Activated B cell treated with CpG ODN at 0.5 μM for 24 hours (primary cell): Measurements from ENCODE around the gene NGB. TPM values are rescaled to one million over a fixed set of nuclear protein-coding genes. Genes with fewer than 3 reads are reported as not detected.

Experiments used
- ATAC-seq: fragments of 200-7000 bp; cut with Tn5 transposase; one replicate; pipeline ENCODE4 v1.10.0; 2021; ENCODE audit warnings: low read depth, mild to moderate bottlenecking, moderate library complexity
- CTCF ChIA-PET: fragments of 350-600 bp; sonication (Branson Sonifier 250); formaldehyde crosslinking; loops from one replicate; lab custom pipeline; 2021; ENCODE audit warnings: antibody characterized with exemption; lab: Charles Lee
- POLR2A ChIA-PET: fragments of 350-600 bp; sonication (Branson Sonifier 250); formaldehyde crosslinking; loops from one replicate; lab custom pipeline; 2021; ENCODE audit warnings: antibody characterized with exemption; lab: Charles Lee
- DNase-seq: peaks from one replicate; pipeline ENCODE4 v3.0.0; 2022
- H3K27ac Mint-ChIP-seq: one replicate; pipeline ENCODE4 v1.8.0; 2020; ENCODE audit warnings: mixed read lengths
- H3K27me3 Mint-ChIP-seq: one replicate; pipeline ENCODE4 v1.8.0; 2021; ENCODE audit warnings: mixed read lengths
- H3K36me3 Mint-ChIP-seq: one replicate; pipeline ENCODE4 v1.8.0; 2021; ENCODE audit warnings: low read depth, mixed read lengths
- H3K4me1 Mint-ChIP-seq: one replicate; pipeline ENCODE4 v1.8.0; 2021; ENCODE audit warnings: mixed read lengths
- H3K4me3 Mint-ChIP-seq: one replicate; pipeline ENCODE4 v1.8.0; 2020; ENCODE audit warnings: mild to moderate bottlenecking, mixed read lengths
- H3K9me3 Mint-ChIP-seq: one replicate; pipeline ENCODE4 v1.8.0; 2020; ENCODE audit warnings: mixed read lengths
- CTCF ChIP-seq: fragments of 200-600 bp; IDR thresholded peaks from one replicate; pipeline ENCODE4 v1.8.0; 2022; ENCODE audit warnings: antibody characterized with exemption, mild to moderate bottlenecking
- intact Hi-C: fragments of 100-400 bp; cut with micrococcal nuclease; formaldehyde crosslinking; loops from one replicate; pipeline ENCODE4 v1.15.1; 2024
- total RNA-seq: library from RNA; stranded (reverse); gene quantifications from 2 replicates; pipeline ENCODE4 v1.2.3, GENCODE V29; 2022

NGB gene
- total RNA-seq, 1 donor from 2014 or later = not detected

- H3K4me3 Mint-ChIP-seq = no peak overlapping the region
- no peak overlapping the region for H3K27ac Mint-ChIP-seq
- H3K9me3 Mint-ChIP-seq = peaks cover 2% of the 10 kb centered on the region
- ChIA-PET CTCF (no interaction called here), POLR2A (no interaction called here)
- no peak for ATAC-seq
- no peaks in the 10 kb centered on the region for H3K4me1 Mint-ChIP-seq
- no peaks in the 10 kb centered on the region for H3K27me3 Mint-ChIP-seq
- no peak for TF ChIP-seq CTCF
- no peak for DNase-seq
- H3K36me3 Mint-ChIP-seq = no peaks in the 10 kb centered on the region
- intact Hi-C loops = no loop called here
Measured at GRCh38 chr14:77230914-77231313, 40.1 kb downstream of the NGB start.

GRCh38 chr14:77228056-77228455 is 43.0 kb downstream of the NGB start:
- H3K4me1 Mint-ChIP-seq = no peaks in the 10 kb centered on the region
- H3K27ac Mint-ChIP-seq = no peak overlapping the region
- no peak overlapping the region for H3K4me3 Mint-ChIP-seq
- ATAC-seq = no peak
- intact Hi-C loops = no loop called here
- peaks cover 2% of the 10 kb centered on the region for H3K9me3 Mint-ChIP-seq
- no peaks in the 10 kb centered on the region for H3K36me3 Mint-ChIP-seq
- no peak for DNase-seq
- POLR2A ChIA-PET = no interaction called here
- no peak for TF ChIP-seq CTCF
- CTCF ChIA-PET = no interaction called here
- peaks cover 2% of the 10 kb centered on the region for H3K27me3 Mint-ChIP-seq

GRCh38 chr14:77225892-77226557 is 45.0 kb downstream of the NGB start:
- H3K4me3 Mint-ChIP-seq = no peak overlapping the region
- no peak overlapping the region for H3K27ac Mint-ChIP-seq
- H3K9me3 Mint-ChIP-seq = peaks cover under 1% of the 10 kb centered on the region
- intact Hi-C loops = no loop called here
- TF ChIP-seq CTCF = no peak
- no peaks in the 10 kb centered on the region for H3K4me1 Mint-ChIP-seq
- H3K27me3 Mint-ChIP-seq = peaks cover 2% of the 10 kb centered on the region
- ATAC-seq (no peak), DNase-seq (no peak)
- CTCF ChIA-PET = no interaction called here
- POLR2A ChIA-PET = no interaction called here
- no peaks in the 10 kb centered on the region for H3K36me3 Mint-ChIP-seq

GRCh38 chr14:77225254-77225653 is 45.8 kb downstream of the NGB start:
- DNase-seq (no peak), ATAC-seq (no peak)
- H3K27me3 Mint-ChIP-seq = peaks cover 2% of the 10 kb centered on the region
- no peak for TF ChIP-seq CTCF
- no peak overlapping the region for H3K27ac Mint-ChIP-seq
- intact Hi-C loops = no loop called here
- H3K9me3 Mint-ChIP-seq = no peaks in the 10 kb centered on the region
- ChIA-PET POLR2A (no interaction called here), CTCF (no interaction called here)
- no peaks in the 10 kb centered on the region for H3K36me3 Mint-ChIP-seq
- no peak overlapping the region for H3K4me3 Mint-ChIP-seq
- H3K4me1 Mint-ChIP-seq = no peaks in the 10 kb centered on the region

GRCh38 chr14:77224212-77224611 is 46.8 kb downstream of the NGB start:
- no peak for ATAC-seq
- ChIA-PET CTCF (no interaction called here), POLR2A (no interaction called here)
- Mint-ChIP-seq H3K4me1 (no peaks in the 10 kb centered on the region), H3K27me3 (peaks cover 2% of the 10 kb centered on the region), H3K27ac (no peak overlapping the region), H3K4me3 (no peak overlapping the region), H3K9me3 (no peaks in the 10 kb centered on the region), H3K36me3 (no peaks in the 10 kb centered on the region)
- intact Hi-C loops = no loop called here
- no peak for DNase-seq
- no peak for TF ChIP-seq CTCF
